IPS-20b (cell line): ENCODE measurements around the gene MAPK6.
A peak's percentile ranks its signal among the peaks of the same experiment; 100 is the strongest.

Source experiments
- H3K27ac ChIP-seq: one replicate; pipeline ENCODE4 v1.5.1; 2013; ENCODE audit warnings: low read length
- H3K27me3 ChIP-seq: 2 replicates; pipeline ENCODE4 v1.6.1; 2013; ENCODE audit warnings: mild to moderate bottlenecking, low read length, inconsistent platforms; ENCODE audit not compliant: insufficient read depth
- H3K36me3 ChIP-seq: 2 replicates; pipeline ENCODE4 v1.6.1; 2013; ENCODE audit warnings: low read depth, mild to moderate bottlenecking, inconsistent platforms, low read length, moderate library complexity; ENCODE audit not compliant: insufficient read depth
- H3K4me1 ChIP-seq: 2 replicates; pipeline ENCODE4 v1.6.1; 2013; ENCODE audit warnings: mild to moderate bottlenecking, control low read depth, inconsistent platforms, low read length, moderate library complexity; ENCODE audit not compliant: insufficient read depth
- H3K4me3 ChIP-seq: 2 replicates; pipeline ENCODE4 v1.5.1; 2013; ENCODE audit warnings: mild to moderate bottlenecking, low read length, inconsistent platforms
- H3K9ac ChIP-seq: 2 replicates; pipeline ENCODE4 v1.6.1; 2013; ENCODE audit warnings: low read depth, mild to moderate bottlenecking, inconsistent platforms, low read length, moderate library complexity
- H3K9me3 ChIP-seq: 2 replicates; pipeline ENCODE4 v1.6.1; 2013; ENCODE audit warnings: mild to moderate bottlenecking, low read depth, low read length, inconsistent platforms; ENCODE audit not compliant: insufficient read depth

Gene MAPK6

DNA sequence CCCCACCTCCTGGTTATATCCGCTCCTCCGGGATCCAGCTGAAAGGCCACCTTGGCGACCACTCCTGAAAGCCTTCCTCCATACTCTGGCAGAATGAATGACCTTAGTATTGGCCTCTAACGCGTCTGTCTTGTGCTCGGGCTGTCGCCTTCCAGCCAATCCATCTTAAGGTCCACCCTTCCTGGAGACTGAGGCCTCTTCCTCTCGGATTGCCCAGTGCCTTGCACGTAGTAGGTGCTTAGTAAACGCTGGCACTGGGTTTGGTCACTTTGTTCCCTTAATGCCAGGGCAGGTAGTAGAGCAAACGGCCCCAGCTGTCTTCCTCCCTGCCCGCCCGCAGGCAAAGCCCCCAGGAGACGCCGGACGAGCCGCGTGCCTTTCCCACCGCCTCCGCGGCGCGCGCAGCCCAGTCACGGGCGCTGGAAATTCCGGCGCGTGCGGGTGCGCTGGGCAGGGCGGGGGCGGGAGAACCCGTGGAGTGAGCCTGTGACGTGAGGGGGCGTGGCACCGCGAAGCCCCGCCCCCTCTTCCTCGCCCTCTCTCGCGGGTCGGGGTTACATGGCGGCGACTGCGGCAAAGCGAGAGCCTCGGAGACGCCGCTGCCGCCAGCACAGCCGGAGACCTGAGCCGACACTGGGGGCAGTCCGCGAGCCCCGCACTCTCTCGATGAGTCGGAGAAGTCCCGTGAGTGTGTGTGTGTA, at the start of gene MAPK6:
TSS of gene MAPK6 (plus strand) at position 527 of the 701 bp plus-strand sequence. CDS start 27,242 bp downstream, outside the sequence.
- peak within 1 kb of the TSS; percentile 93 for H3K27ac ChIP-seq

DNA sequence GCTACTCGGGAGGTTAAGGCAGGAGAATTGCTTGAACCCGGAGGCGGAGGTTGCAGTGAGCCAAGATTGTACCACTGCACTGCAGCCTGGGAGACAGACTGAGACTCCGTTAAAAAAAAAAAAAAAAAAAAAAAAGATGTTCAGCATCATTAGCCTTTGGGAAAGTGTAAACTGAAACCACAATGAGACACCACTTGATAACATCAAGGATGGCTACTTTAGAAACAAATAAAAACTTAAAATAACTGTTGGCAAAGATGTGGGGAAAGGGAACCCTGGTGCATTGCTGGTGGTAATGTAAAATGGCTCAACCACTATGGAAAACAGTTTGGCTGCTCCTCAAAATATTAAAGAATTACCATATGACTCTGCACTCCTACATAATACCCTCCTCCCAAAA, 49.3 kb upstream of the MAPK6 start:
- H3K9ac ChIP-seq: peak overlapping the region; percentile 90; the same call in 1 of the 2 replicates
- H3K9me3 ChIP-seq: no peaks in the 10 kb centered on the region
- H3K27ac ChIP-seq: no peak overlapping the region
- H3K4me3 ChIP-seq: peak overlapping the region; percentile 89
- peaks cover 17% of the 10 kb centered on the region for H3K36me3 ChIP-seq
- H3K4me1 ChIP-seq: 0 out of 2 replicates have a peak, but pooled peaks cover 3% of the 10 kb centered on the region
- H3K27me3 ChIP-seq: no peaks in the 10 kb centered on the region

More for the DNA sequence above, at the start of gene MAPK6:
- Histone ChIP-seq H3K9me3 (no peaks in the 10 kb centered on the region), H3K4me3 (peak within 1 kb of the TSS; percentile 86), H3K27me3 (no peaks in the 10 kb centered on the region), H3K9ac (peak within 1 kb of the TSS; percentile 87), H3K4me1 (peaks cover 11% of the 10 kb centered on the region; the same call in 1 of the 2 replicates), H3K36me3 (no peaks in the 10 kb centered on the region)

DNA sequence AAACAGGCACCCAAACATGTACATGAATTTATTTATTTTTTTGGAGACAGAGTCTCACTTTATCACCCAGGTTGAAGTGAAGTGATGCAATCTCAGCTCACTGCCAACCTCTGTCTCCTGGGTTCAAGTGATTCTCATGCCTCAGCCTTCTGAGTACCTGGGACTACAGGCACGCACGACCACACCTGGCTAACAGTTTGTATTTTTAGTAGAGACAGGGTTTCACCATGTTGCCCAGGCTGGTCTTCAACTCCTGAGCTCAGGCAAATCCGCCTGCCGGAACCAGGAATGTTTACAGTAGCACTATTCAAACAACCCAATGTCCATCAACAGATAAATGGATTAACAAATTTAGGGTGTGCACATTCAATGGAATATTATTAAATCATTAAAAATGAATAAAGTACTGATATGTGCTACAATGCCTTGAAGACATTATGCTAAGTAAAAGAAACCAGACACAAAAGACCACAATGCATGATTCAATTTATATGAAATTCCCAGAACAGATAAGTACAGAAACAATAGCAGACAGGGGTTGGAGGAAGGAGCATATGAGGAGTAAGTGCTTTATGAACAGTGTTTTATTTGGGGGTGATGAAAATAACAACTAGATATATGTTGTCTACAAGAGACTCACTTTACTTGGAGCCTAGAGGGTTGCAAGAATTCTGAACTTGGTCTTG, 48.7 kb upstream of the MAPK6 start:
- Histone ChIP-seq H3K36me3 (peaks cover 11% of the 10 kb centered on the region; the same call in 1 of the 2 replicates), H3K27me3 (no peaks in the 10 kb centered on the region), H3K4me3 (peak overlapping the region; percentile 89), H3K9me3 (no peaks in the 10 kb centered on the region), H3K4me1 (0 out of 2 replicates have a peak, but pooled peaks cover 3% of the 10 kb centered on the region), H3K27ac (no peak overlapping the region), H3K9ac (peak overlapping the region; percentile 90; the same call in 1 of the 2 replicates)

DNA sequence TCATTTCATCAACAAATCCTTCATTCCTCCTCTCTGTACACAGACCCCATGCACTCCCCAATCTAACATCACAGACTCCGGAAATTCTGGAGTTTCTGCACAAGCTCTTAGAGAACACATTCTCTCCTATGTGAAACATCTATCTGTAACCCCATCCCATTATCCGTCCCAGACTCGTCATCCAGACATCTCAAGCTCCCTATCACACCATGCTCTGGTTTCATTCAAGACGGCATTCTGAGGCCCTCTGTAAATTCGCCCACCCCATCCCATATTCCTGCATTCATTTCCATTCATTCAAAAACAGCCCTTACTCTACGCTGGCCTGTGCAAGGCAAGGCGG, 48.0 kb upstream of the MAPK6 start:
- Histone ChIP-seq H3K27me3 (no peaks in the 10 kb centered on the region), H3K9ac (peak overlapping the region; percentile 90), H3K27ac (peak overlapping the region; percentile 56), H3K36me3 (peaks cover 4% of the 10 kb centered on the region; the same call in 1 of the 2 replicates), H3K9me3 (no peaks in the 10 kb centered on the region), H3K4me3 (peak overlapping the region; percentile 89), H3K4me1 (0 out of 2 replicates have a peak, but pooled peaks cover 3% of the 10 kb centered on the region)

DNA sequence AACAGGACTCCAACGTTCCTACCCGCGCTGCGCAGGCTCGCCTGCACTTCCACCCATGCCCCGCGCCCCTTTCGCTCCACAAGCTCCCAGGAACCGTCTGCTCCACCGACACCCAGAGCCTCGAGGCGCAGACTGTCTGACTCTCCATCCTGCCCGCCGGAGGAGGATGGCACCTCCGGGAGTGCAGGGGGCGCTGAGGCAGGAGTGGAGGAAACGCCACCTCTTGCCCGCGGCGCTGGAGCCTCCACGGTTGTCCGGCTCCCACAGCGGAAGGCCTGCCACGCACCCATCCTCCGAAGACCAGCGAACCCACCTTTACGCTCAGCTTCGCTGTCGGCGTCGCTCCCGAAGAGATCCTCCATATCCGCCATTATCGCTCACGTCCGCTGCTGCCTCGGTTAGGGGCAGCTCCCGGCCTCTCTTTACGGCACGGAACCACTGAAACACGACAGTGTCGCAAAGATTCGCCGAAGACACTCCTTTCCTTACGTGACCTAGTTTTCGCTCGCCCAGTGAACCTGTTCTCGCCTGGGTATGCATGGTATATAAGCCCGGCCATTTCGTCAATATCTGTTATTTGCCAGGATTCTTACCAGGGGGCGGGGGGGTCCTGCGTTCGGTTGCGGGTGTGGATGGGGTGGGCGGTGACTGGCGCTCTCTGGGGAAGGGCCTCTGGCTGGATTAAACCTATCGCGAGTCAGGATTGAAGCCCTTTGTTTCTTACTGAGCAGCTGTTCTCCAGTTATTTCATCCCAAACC, 47.5 kb upstream of the MAPK6 start, which contains the start of gene LEO1:
TSS of gene LEO1 (minus strand) at position 404 of the 759 bp plus-strand sequence. CDS start at position 371, 33 bp downstream.
- no peaks in the 10 kb centered on the region for H3K27me3 ChIP-seq
- no peaks in the 10 kb centered on the region for H3K9me3 ChIP-seq
- H3K9ac ChIP-seq: peak within 1 kb of the TSS; percentile 90
- H3K27ac ChIP-seq: peak within 1 kb of the TSS; percentile 78
- peak within 1 kb of the TSS; percentile 89 for H3K4me3 ChIP-seq
- H3K4me1 ChIP-seq: 0 out of 2 replicates have a peak, but pooled peaks cover 3% of the 10 kb centered on the region
- H3K36me3 ChIP-seq: no peaks in the 10 kb centered on the region

DNA sequence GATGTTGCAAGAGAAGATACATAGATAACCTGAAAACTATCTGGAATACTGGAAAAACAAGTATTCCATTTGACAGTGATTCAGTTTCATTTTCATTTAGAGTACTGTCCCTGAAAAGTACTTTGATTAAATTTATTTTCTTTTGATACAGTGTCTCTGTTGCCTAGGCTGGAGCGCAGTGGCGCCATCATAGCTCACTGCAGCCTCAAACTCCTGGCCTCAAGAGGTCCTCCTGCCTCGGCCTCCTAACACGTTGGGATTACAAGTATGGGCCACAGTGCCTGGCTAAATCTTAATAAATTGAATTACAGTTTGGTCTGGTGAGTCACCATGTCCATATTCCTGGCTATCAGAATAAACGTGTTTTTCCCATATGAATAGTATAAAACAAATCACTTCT, 45.8 kb upstream of the MAPK6 start:
- H3K27me3 ChIP-seq: no peaks in the 10 kb centered on the region
- no peaks in the 10 kb centered on the region for H3K9me3 ChIP-seq
- no peak overlapping the region for H3K27ac ChIP-seq

DNA sequence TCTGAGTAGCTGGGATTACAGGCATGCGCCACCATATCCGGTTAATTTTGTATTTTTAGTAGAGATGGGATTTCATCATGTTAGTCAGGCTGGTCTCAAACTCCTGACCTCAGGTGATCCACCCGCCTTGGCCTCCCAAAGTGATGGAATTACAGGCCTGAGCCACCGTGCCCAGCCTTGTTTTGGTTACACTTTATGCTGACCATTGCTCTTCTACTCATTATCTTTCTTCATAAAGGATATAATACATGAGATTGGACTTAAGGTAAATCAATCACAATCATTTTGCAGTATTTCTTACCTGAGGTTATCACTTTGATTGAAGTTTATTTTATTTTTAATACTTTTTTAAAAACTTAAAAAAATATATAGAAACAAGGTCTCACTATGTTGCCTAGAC, 45.2 kb upstream of the MAPK6 start:
- Histone ChIP-seq H3K36me3 (no peaks in the 10 kb centered on the region), H3K27ac (no peak overlapping the region), H3K27me3 (no peaks in the 10 kb centered on the region), H3K4me3 (no peak overlapping the region), H3K9me3 (no peaks in the 10 kb centered on the region), H3K4me1 (0 out of 2 replicates have a peak, but pooled peaks cover 3% of the 10 kb centered on the region), H3K9ac (no peak overlapping the region)

More for the DNA sequence above, 45.8 kb upstream of the MAPK6 start:
- H3K9ac ChIP-seq: no peak overlapping the region
- H3K4me1 ChIP-seq: 0 out of 2 replicates have a peak, but pooled peaks cover 3% of the 10 kb centered on the region
- H3K4me3 ChIP-seq: no peak overlapping the region
- H3K36me3 ChIP-seq: no peaks in the 10 kb centered on the region

DNA sequence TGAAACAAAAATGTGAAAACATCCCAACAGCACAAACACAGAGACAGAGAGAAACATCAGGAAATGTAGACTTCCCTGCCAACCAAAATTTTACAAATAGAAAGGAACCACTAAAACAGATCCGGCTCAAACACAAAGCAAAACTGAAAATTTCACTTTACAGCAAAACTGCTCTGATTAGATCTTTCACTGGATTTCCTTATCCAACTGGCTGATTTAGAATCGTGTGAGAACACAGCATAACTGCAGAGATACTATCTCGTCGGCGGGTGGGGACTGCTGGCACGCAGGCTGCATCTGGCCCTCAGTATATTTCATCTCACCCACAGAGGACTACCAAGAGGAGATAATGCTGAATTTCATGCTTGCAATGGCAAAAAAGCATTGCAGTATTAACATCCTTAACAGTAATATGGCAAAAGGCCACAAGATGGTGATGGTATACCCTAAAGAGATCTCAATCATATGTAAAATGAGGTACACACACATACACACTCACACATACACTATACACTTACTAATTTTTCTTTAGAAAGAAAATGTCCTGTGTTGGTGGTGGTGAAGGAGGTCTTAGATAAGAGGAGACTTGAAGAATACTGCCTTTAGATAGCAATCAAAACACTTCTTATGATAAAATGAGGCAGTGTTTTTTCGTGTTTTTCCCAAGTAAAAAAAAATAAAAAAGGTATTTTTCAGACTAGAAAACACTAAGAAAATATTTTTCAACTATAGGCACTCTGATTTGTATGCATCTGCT, 36.8 kb upstream of the MAPK6 start:
- Histone ChIP-seq H3K27me3 (no peaks in the 10 kb centered on the region), H3K9ac (no peak overlapping the region), H3K9me3 (no peaks in the 10 kb centered on the region), H3K4me3 (no peak overlapping the region), H3K4me1 (no peaks in the 10 kb centered on the region), H3K36me3 (no peaks in the 10 kb centered on the region), H3K27ac (no peak overlapping the region)

DNA sequence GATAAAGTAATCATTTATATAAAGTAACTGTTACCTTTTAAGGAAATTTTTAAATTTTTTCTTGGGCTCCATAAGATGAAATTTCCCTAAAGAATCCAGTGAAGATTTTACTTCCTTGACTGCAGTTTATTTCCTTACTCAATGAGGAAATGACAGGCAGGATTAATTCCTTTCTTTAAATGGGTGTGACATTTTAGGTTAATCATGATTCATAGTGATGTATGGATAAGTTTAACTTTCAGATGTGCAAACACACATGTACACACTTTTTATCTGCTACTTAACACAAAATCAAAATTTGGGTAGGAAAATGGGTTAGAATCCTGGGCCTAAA, 36.3 kb upstream of the MAPK6 start:
- no peaks in the 10 kb centered on the region for H3K4me1 ChIP-seq
- no peaks in the 10 kb centered on the region for H3K36me3 ChIP-seq
- no peaks in the 10 kb centered on the region for H3K9me3 ChIP-seq
- H3K27ac ChIP-seq: no peak overlapping the region
- no peak overlapping the region for H3K4me3 ChIP-seq
- H3K27me3 ChIP-seq: no peaks in the 10 kb centered on the region
- H3K9ac ChIP-seq: no peak overlapping the region

DNA sequence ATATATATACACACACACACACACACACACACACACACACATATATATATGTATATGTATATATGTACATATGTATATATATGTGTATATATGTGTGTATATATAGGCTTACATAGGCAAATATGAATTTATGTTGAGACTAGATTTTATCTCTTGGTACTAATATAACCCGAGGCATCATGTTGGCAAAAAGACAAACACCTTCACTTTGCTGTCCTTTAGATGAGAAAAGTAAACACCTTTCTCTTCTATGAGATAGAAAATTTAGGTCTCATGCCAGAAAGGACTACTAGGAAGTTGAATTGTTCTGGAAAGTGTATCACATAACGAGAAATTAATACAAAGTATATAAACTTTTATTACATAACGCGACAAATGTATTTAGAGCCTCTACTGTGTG, 27.9 kb upstream of the MAPK6 start:
- no peaks in the 10 kb centered on the region for H3K4me1 ChIP-seq
- no peaks in the 10 kb centered on the region for H3K36me3 ChIP-seq
- no peak overlapping the region for H3K9ac ChIP-seq
- no peak overlapping the region for H3K27ac ChIP-seq
- no peaks in the 10 kb centered on the region for H3K27me3 ChIP-seq
- H3K4me3 ChIP-seq: no peak overlapping the region
- H3K9me3 ChIP-seq: no peaks in the 10 kb centered on the region

DNA sequence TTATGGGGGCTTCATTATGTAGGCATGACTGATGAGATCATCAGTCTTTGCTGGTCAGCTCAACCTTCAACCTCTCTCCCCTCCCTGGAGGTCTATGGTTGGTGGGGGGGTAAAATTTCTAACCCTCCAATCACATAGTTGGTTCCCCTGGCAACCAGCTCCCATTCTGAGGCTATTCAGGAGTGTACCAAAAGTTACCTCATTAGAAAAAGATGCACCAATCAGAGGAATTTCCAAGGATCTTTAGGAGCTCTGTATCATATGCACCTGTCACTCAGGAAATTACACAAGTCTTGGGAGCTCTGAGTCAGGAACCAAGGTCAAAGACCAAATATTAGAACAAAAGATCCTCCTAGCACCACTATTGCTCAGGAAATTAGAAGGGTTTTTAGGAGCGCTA, 26.1 kb upstream of the MAPK6 start:
- H3K4me3 ChIP-seq: no peak overlapping the region
- no peak overlapping the region for H3K27ac ChIP-seq
- H3K9ac ChIP-seq: no peak overlapping the region

More for the DNA sequence above, 26.1 kb upstream of the MAPK6 start:
- Histone ChIP-seq H3K4me1 (no peaks in the 10 kb centered on the region), H3K9me3 (no peaks in the 10 kb centered on the region), H3K27me3 (no peaks in the 10 kb centered on the region), H3K36me3 (no peaks in the 10 kb centered on the region)
